GM21360 (cell line): Measurements from ENCODE around the gene EXOC3L4.
"Not testable (repeated sequence)": the region's sequence is repeated elsewhere in the genome, so short reads cannot be mapped to it uniquely, and the experiment has no call there.

Experiments
- ATAC-seq: cut with Tn5 transposase; IDR thresholded peaks from one replicate; pipeline ENCODE4 v1.9.1; 2021; ENCODE audit warnings: mild to moderate bottlenecking, moderate library complexity; ENCODE audit not compliant: unreplicated experiment

Gene EXOC3L4

GRCh38 chr14:103119527-103119926 is 25.0 kb downstream of the EXOC3L4 start:
- not testable (repeated sequence) for ATAC-seq

- ATAC-seq, result no peak
Measured at GRCh38 chr14:103121121-103121845, 26.8 kb downstream of the EXOC3L4 start.

GRCh38 chr14:103121846-103122584 is 27.5 kb downstream of the EXOC3L4 start:
- no peak for ATAC-seq

- no peak for ATAC-seq
Measured at GRCh38 chr14:103122585-103122946, 28.0 kb downstream of the EXOC3L4 start.

GRCh38 chr14:103122947-103123633 is 28.6 kb downstream of the EXOC3L4 start, which contains the start of gene TNFAIP2:
TSS of gene TNFAIP2 (plus strand) at chr14:103123461. CDS start at chr14:103126458, 2,997 bp downstream.
- no peak for ATAC-seq

- ATAC-seq, result no peak
Measured at GRCh38 chr14:103123634-103124500, 29.3 kb downstream of the EXOC3L4 start.

- no peak for ATAC-seq
Measured at GRCh38 chr14:103124501-103125001, 30.0 kb downstream of the EXOC3L4 start.

- no peak for ATAC-seq
Measured at GRCh38 chr14:103125098-103126070, 30.9 kb downstream of the EXOC3L4 start.

- no peak for ATAC-seq
Measured at GRCh38 chr14:103126088-103126872, 31.8 kb downstream of the EXOC3L4 start.

- ATAC-seq, result no peak
Measured at GRCh38 chr14:103126873-103127304, 32.4 kb downstream of the EXOC3L4 start.

GRCh38 chr14:103127356-103127755 is 32.8 kb downstream of the EXOC3L4 start:
- no peak for ATAC-seq

GRCh38 chr14:103127861-103128598 is 33.5 kb downstream of the EXOC3L4 start:
- ATAC-seq, result no peak

GRCh38 chr14:103128631-103129300 is 34.2 kb downstream of the EXOC3L4 start:
- ATAC-seq, result no peak

GRCh38 chr14:103129301-103130016 is 34.9 kb downstream of the EXOC3L4 start:
- ATAC-seq, result no peak

GRCh38 chr14:103130017-103130764 is 35.7 kb downstream of the EXOC3L4 start:
- ATAC-seq, result no peak

GRCh38 chr14:103130965-103131364 is 36.4 kb downstream of the EXOC3L4 start:
- no peak for ATAC-seq
